Measurements from ENCODE around the gene GPA33. TPM values are rescaled to one million over a fixed set of nuclear protein-coding genes. Genes with fewer than 3 reads are reported as not detected.

GPA33 gene
- total RNA-seq, 1 experiment from 2014 or later: not detected

GRCh38 chr1:167119696-167120095, 29.5 kb upstream of the GPA33 start:
- no peak for DNase-seq (ENCODE audit: extremely low read depth, low read depth)

- no peak for DNase-seq (ENCODE audit: extremely low read depth, low read depth)
Observed at GRCh38 chr1:167118188-167118587, 28.0 kb upstream of the GPA33 start.

DNA sequence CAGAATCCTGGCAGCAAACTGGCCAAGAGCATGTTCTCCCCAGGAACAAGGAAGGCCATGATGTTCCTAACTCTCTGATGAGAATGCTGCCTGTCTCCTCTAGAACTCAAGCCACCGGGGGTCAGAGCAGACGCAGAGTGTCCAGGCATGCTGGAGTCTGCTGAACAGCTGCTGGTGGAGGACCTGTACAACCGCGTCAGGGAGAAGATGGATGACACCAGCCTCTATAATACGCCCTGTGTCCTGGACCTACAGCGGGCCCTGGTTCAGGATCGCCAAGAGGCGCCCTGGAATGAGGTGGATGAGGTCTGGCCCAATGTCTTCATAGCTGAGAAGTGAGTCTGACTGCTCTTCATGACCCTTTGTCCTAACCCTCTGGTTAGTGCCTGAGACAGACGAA, 27.0 kb upstream of the GPA33 start:
- no peak for DNase-seq (ENCODE audit: extremely low read depth, low read depth)

DNA sequence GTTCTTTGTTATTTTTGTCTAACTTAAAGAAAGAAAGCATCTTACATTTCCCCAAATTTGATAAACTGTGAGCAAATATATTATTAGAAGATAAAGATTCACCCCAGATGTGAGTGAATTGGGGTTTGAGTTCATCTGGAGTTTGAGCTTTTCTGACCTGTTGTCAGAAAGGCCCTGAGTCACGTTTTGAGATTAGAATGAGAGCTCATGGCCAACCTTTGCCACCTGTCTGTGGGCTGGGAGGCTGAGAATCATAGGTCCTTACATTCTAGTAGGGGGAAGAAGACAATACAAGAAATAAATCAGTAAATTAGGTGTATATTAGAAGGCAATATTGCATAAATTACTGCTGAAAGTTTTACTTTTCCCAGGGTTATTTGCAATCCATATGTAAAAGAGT, 26.0 kb upstream of the GPA33 start:
- DNase-seq (ENCODE audit: extremely low read depth, low read depth): no peak

DNA sequence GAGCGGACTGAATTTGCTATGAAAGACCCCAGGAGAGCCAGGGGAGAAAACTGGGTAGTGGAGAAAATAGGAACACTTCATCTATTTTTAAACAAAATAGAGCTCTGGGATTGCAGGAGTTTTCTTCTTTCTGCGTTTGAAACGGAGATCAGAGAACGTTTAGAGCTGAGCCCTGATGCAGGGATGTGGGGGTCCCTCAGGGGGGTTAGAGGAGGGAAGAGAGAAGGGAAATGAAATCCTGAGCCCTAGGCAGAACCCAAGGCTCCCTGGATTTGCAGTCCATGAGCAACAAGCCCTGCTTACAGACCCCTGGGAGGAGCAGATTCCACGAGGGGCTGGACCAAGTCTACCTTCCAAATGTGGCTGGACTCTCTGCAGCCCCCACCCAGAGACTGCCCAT, 25.5 kb upstream of the GPA33 start:
- DNase-seq (ENCODE audit: extremely low read depth, low read depth): no peak

- no peak for DNase-seq (ENCODE audit: extremely low read depth, low read depth)
Observed at GRCh38 chr1:167114725-167115124, 24.5 kb upstream of the GPA33 start.

DNA sequence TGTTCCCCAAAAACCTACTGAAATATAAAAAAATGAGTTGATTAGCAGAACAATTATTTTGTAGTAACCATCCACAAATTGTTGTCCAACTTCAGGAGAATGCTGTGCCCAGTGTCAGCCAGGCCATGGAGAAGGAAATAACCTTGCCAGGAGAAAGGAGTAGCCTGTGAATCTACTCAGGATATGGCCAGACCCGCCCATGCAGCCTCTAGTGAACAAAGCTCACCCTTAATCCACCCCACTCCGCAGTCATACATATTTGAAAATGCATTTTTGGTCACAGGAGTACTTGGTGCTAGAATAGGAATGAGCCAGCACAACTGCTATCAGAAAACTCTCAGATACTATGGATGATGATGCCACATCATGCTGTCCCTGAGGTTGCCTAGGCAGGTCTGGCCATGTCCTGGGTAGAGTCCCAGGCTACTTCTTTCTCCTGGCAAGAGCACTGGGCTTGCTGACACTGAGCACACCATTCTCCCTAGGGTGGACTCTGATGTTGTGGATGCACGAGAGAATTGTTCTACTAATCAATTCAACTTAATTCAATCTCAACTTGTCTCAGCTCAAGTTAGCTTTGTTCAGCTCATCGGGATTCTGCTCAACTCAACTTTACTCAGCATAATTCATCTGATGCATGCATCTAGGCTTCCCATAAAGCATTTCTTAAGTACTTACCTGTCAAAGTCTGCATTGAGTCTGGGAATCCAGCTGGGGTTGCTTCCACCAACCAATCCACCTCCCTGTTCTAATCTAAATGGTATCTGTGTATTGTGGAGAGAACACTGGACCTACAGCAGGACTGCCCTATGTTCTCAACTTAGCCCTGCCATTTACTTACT, 21.9 kb upstream of the GPA33 start:
- DNase-seq (ENCODE audit: extremely low read depth, low read depth): no peak

GRCh38 chr1:167110586-167110985, 20.4 kb upstream of the GPA33 start:
- no peak for DNase-seq (ENCODE audit: extremely low read depth, low read depth)

DNA sequence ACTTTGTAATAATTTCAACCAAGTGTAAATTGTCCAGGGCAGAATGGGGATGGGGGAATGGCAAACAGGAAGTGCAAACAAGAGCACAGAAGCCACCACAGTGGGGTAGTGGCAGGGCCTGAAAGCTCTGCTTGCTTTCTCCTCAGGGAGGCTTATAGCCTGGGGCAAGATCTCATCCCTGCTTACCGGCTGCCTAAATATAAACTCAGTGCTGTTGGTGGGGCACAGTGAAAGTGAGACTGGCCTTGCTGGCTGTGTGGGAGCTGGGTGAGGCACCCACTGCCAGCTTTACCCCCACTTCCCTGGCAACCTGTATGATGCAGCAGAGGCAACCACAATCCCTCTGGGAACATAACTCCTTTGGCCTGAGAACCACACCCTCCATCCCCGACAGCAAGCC, 18.9 kb upstream of the GPA33 start:
- no peak for DNase-seq (ENCODE audit: extremely low read depth, low read depth)

GRCh38 chr1:167107456-167107855, 17.3 kb upstream of the GPA33 start:
- DNase-seq (ENCODE audit: extremely low read depth, low read depth): no peak

DNA sequence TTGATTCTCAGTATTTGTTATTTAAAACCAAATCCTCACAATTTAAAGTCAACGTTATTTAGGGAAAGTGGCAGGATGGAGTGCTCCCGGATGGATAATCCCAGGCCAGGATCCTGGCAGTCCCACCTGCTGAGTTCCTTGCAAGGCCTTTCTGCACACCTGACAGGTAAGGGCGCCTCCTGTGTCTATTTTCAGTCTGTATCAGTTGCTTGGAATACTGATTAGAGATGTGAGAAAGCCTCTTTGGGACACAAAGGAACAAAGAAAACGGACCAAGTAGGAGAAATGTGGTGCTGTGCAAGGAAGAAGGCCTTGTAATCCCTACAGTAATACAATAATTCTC, 15.9 kb upstream of the GPA33 start:
- DNase-seq (ENCODE audit: extremely low read depth, low read depth): no peak

DNA sequence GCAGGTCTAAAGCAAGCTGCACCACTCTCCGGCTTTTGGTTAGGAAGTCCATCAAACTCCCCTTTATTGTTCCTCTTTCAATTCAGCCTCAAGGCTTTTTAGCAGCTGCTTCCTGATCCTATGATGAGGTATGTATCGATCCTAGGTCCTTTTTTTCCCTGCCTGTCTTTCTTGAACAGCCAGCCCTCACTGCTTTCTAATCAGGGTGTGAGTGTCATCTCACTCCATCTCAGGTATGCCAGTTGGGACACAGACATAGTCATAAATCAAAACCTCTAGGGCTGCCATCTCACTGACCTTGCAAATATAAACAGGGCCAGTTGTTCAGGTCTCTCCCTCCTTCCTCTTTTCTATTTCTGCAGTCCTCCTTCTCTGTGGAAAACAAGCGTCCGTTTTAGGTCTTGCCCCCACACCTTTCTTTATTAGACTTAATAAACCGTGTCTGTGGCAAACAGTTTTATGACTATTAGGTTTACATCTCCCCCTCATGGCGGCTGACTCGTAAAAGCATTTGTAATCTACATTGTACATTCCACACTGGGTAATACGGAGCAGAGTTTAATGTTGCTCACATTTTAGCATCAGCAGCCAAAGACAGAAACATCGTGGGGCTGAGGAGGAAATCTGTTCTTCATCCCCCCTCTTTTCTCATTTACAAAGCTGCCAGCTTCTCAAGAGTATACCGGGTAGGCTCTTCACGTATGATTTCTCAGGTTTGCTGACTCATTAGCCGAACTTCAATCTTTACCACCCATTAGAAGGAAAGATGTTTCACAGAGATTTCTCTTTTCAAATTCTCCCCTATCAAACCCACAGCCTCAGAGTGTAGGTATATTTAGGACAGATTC, 15.3 kb upstream of the GPA33 start:
- no peak for DNase-seq (ENCODE audit: extremely low read depth, low read depth)

- no peak for DNase-seq (ENCODE audit: extremely low read depth, low read depth)
Observed at GRCh38 chr1:167104256-167104633, 14.1 kb upstream of the GPA33 start.

- no peak for DNase-seq (ENCODE audit: extremely low read depth, low read depth)
Observed at GRCh38 chr1:167102906-167103573, 12.9 kb upstream of the GPA33 start.

- DNase-seq (ENCODE audit: extremely low read depth, low read depth): no peak
Observed at GRCh38 chr1:167101754-167102153, 11.6 kb upstream of the GPA33 start.

DNA sequence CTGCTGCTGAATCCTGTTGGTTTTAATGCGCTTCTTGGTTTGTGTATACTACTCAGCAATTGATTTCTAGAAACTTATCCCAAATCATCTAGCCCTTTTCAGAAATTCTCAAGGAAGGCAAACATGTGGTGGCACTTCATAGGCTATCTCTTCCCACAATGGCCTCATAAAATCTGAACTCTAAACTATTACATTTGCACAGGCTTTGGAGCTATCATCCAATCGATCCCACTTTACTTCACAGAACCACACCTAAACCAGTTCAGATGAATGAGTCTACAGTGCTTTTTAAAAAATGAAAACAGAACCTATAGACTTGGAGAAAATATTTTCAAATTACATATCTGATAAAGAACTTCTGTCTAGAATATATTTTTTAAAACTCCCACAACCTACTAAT, 10.6 kb upstream of the GPA33 start:
- no peak for DNase-seq (ENCODE audit: extremely low read depth, low read depth)

DNA sequence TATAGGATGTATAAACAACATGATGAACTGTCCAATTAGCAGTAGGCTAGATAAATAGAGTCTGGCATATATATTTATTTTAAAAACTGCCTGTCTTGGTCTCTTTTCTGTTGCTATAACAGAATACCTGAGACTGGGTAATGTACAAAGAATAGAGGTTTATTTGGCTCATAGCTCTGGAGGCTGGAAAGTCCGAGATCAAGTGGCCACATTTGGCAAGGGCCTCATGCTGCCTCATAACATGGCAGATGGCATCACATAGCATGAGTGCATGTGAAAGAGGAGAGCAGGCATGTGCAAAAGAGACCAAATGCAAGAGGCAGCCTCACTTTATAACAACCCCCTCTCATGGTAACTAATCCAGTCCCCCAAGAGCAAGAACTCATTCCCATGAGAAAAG, 9.7 kb upstream of the GPA33 start:
- DNase-seq (ENCODE audit: extremely low read depth, low read depth): no peak

- peak; percentile 22 for DNase-seq (ENCODE audit: extremely low read depth, low read depth)
Observed at GRCh38 chr1:167095368-167095767, 5.2 kb upstream of the GPA33 start.

DNA sequence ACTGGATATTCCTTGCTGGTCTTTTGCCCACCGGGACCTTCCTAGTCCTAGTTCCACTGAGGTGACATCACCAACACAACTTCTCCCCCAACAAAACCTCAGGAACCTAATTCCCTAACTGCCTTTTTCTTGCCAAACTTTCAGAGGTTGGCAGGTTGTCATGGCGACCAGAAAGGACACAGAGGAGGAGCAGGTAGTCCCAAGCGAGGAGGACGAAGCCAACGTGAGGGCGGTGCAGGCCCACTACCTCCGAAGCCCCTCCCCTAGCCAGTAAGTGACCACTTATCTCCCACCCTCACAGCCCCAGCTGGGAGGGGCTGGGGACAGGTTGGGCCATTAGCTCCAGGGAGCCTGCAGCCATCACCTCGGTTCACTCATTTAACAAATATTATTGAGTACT, 4.5 kb upstream of the GPA33 start:
- no peak for DNase-seq (ENCODE audit: extremely low read depth, low read depth)

GRCh38 chr1:167093846-167094516, 3.8 kb upstream of the GPA33 start, which contains the start of gene STYXL2:
STYXL2 (plus strand) TSS chr1:167094075; CDS start chr1:167094850, 775 bp downstream.
- DNase-seq (ENCODE audit: extremely low read depth, low read depth): no peak

DNA sequence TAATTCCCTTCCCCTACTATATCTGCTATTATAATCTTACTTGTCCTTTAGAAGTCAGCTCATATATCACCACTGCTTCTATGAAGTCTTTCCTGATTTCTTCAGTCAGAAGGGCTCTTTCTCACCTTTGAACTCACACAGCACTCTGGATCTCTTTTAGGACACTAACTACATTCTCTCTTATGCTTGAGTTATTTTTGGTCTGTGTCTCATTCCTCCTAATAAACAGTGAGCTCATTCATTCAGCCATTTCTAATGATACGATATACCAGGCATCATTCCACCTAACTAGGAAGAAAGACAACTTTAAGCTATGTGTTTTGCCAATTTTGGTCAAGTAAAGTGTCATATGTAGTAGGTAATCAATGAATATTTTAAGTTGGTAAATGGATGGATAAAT, 2.5 kb upstream of the GPA33 start:
- no peak for DNase-seq (ENCODE audit: extremely low read depth, low read depth)

All from NCI-H460 (cell line).